ENCODE data around the gene ANKRD23. TPM values are rescaled to one million over a fixed set of nuclear protein-coding genes. Genes with fewer than 3 reads are reported as not detected.

The ANKRD23 gene
- total and polyA plus RNA-seq, 2 donors (not counting 1 experiment from before 2014, with no cell fraction given): 0.41 to 1.3 TPM

DNA sequence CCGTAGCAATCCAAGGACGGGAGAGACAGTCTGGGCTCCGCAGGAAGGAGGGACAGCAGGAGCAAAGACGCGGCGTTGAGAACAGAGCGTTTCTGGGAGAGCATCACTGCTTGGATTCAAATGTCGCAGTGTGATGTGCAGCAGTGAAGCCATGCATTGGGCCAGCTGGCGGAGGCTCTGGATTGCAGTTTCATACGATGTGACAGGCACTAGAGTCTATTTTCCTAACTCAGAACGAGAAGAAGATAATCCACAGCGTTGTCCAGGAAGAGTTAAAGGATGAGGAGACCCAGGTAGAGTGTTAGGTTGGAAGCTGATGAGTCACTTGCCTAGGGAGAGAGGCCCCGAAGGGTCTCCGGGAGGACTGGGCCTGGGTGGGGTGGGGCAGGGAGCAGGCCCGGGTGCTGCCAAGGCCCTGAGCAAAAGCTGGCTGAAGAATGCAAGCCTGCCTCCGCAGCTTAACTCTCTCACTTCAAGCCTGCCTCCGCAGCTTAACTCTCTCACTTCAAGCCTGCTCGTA, 43.7 kb upstream of the ANKRD23 start:
- no peak for TF ChIP-seq EZH2 (IDR thresholded peaks at IDR 0.05; ENCODE audit: low read length, missing control alignments)
- TF ChIP-seq, protein P1, sequence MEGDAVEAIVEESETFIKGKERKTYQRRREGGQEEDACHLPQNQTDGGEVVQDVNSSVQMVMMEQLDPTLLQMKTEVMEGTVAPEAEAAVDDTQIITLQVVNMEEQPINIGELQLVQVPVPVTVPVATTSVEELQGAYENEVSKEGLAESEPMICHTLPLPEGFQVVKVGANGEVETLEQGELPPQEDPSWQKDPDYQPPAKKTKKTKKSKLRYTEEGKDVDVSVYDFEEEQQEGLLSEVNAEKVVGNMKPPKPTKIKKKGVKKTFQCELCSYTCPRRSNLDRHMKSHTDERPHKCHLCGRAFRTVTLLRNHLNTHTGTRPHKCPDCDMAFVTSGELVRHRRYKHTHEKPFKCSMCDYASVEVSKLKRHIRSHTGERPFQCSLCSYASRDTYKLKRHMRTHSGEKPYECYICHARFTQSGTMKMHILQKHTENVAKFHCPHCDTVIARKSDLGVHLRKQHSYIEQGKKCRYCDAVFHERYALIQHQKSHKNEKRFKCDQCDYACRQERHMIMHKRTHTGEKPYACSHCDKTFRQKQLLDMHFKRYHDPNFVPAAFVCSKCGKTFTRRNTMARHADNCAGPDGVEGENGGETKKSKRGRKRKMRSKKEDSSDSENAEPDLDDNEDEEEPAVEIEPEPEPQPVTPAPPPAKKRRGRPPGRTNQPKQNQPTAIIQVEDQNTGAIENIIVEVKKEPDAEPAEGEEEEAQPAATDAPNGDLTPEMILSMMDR (conservative IDR thresholded peaks at IDR 0.05 in 1 of 2, IDR thresholded peaks at IDR 0.05 in 1 of 2; ENCODE audit: low read depth in 1 of 2, low read length in 2 of 2): no peak
- Histone ChIP-seq H3K27me3 (ENCODE audit: control insufficient read depth, insufficient read depth, low read length) (peaks cover 10% of the 10 kb centered on the region), H4K20me1 (ENCODE audit: control insufficient read depth, extremely low read depth, insufficient read depth, low read length) (no peaks in the 10 kb centered on the region), H3K36me3 (ENCODE audit: control insufficient read depth, insufficient read depth, low read length) (no peaks in the 10 kb centered on the region), H3K4me2 (ENCODE audit: extremely low read depth, insufficient read depth, low read length) (no peak overlapping the region), H3K27ac (ENCODE audit: insufficient read depth, low read length) (no peak overlapping the region), H3K9ac (ENCODE audit: insufficient read depth, low read length) (no peak overlapping the region), H3K9me3 (ENCODE audit: control insufficient read depth, insufficient read depth, low read depth, low read length) (no peaks in the 10 kb centered on the region), H3K79me2 (ENCODE audit: control insufficient read depth, insufficient read depth, low read length) (no peaks in the 10 kb centered on the region), H2AFZ (ENCODE audit: low read length) (peak overlapping the region; percentile 26), H3K4me3 (replicated peaks in 1 of 4; ENCODE audit: control extremely low read depth in 1 of 4, insufficient read depth in 1 of 4, low read depth in 3 of 4, low read length in 4 of 4) (no peak overlapping the region), H3K4me1 (ENCODE audit: control insufficient read depth, extremely low read depth, insufficient read depth, low read length) (peaks cover 5% of the 10 kb centered on the region)
- DNase-seq (ENCODE audit: low read depth in 2 of 2): peak in 1 of 2 donors; percentile 24

DNA sequence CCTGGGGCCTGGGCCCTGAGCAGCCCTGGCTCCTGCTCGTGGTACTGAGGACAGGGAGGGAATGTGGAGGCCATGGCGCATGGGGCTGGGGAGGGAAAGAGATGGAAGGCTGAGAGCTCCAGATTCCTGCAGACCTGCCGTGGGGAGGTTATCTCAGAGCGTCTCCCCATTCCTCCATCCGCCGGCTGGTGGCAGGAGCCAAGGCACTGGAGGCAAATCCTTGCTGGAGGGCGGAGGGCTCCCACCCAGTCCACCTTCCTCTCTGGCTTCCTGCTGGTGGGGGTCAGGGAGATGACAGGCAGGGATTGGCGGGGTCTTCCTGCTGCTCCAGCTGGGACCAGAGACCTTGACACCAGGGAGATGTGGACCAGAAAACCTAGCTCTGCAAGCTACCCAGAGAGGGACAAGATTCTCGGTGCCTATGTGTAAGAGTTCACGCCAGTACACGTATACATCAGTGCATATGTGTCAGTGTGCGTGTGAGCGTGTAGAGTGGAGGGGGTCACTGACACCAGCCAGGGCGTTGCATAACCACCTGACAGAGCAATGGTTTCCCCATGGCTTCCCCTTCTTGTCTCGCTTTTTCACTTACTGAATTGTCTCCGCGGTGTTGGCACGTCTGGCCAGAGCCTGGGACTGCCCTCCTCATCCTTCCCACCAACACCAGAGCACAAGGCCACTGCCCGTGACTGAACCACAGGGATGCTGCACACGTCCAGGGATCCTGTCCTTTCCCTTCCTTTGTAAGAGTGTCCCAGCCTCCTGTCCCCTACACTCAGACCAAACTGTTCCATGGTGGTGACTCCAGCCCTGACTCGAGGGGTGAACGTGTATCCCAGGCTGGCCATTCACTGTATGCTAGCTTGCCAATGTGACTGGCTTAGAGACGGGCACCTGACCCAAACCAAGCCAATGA, 41.9 kb upstream of the ANKRD23 start:
- Histone ChIP-seq H3K27me3 (ENCODE audit: control insufficient read depth, insufficient read depth, low read length) (peaks cover 12% of the 10 kb centered on the region), H3K9me3 (ENCODE audit: control insufficient read depth, insufficient read depth, low read depth, low read length) (no peaks in the 10 kb centered on the region), H3K4me2 (ENCODE audit: extremely low read depth, insufficient read depth, low read length) (no peak overlapping the region), H2AFZ (ENCODE audit: low read length) (no peak overlapping the region), H3K36me3 (ENCODE audit: control insufficient read depth, insufficient read depth, low read length) (no peaks in the 10 kb centered on the region), H3K9ac (ENCODE audit: insufficient read depth, low read length) (no peak overlapping the region), H3K4me1 (ENCODE audit: control insufficient read depth, extremely low read depth, insufficient read depth, low read length) (no peaks in the 10 kb centered on the region), H3K4me3 (replicated peaks in 1 of 4; ENCODE audit: control extremely low read depth in 1 of 4, insufficient read depth in 1 of 4, low read depth in 3 of 4, low read length in 4 of 4) (no peak overlapping the region), H3K79me2 (ENCODE audit: control insufficient read depth, insufficient read depth, low read length) (no peaks in the 10 kb centered on the region), H4K20me1 (ENCODE audit: control insufficient read depth, extremely low read depth, insufficient read depth, low read length) (no peaks in the 10 kb centered on the region), H3K27ac (ENCODE audit: insufficient read depth, low read length) (no peak overlapping the region)
- TF ChIP-seq EZH2 (IDR thresholded peaks at IDR 0.05; ENCODE audit: low read length, missing control alignments): no peak
- TF ChIP-seq, protein P1 (conservative IDR thresholded peaks at IDR 0.05 in 1 of 2, IDR thresholded peaks at IDR 0.05 in 1 of 2; ENCODE audit: low read depth in 1 of 2, low read length in 2 of 2): no peak
- DNase-seq (ENCODE audit: low read depth in 2 of 2): no peak

DNA sequence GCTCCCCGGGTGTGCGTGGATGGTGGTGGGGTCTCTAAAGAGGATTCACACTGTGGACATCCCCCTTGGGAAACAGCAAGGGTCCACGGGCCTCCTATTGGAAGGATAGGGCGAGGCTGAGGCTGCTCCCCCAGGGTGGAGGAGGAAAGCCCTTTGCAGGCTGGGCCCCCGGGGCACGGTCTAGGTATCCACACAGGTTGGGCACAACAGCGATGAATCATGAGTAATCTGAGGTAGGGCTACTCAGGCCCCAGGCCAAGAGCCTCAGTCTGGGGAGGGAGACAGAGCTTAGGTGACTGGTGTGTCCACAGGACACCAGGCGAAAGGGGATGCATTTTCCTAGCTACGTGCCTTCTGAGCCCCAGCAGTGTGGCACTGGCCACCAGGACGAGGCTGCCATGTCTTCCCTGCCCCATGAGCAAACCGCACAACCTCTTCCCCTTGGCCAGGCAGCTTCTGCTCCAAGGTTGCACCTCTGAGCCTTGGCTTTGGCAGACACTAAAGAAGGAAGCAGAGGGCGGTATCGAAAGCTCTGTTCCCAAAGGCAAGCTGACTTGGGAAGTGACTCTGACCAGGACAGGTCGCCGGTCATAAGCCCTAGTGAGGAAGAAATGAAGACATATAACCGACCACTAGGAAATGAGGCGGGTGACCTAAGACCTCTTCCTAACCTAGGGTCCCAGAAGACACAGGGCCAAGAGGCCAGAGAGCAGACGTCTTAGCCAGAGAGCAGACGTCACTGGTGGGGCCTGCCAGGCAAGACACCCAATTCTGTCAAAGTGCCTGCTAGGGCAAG, 40.7 kb upstream of the ANKRD23 start:
- no peaks in the 10 kb centered on the region for H3K79me2 ChIP-seq (ENCODE audit: control insufficient read depth, insufficient read depth, low read length)
- no peak overlapping the region for H2AFZ ChIP-seq (ENCODE audit: low read length)
- no peak overlapping the region for H3K4me3 ChIP-seq (replicated peaks in 1 of 4; ENCODE audit: control extremely low read depth in 1 of 4, insufficient read depth in 1 of 4, low read depth in 3 of 4, low read length in 4 of 4)
- H3K27me3 ChIP-seq (ENCODE audit: control insufficient read depth, insufficient read depth, low read length): peaks cover 12% of the 10 kb centered on the region
- H3K9ac ChIP-seq (ENCODE audit: insufficient read depth, low read length): no peak overlapping the region
- H3K27ac ChIP-seq (ENCODE audit: insufficient read depth, low read length): no peak overlapping the region
- H3K36me3 ChIP-seq (ENCODE audit: control insufficient read depth, insufficient read depth, low read length): no peaks in the 10 kb centered on the region
- no peak overlapping the region for H3K4me2 ChIP-seq (ENCODE audit: extremely low read depth, insufficient read depth, low read length)
- no peak for DNase-seq (ENCODE audit: low read depth in 2 of 2)
- no peaks in the 10 kb centered on the region for H3K9me3 ChIP-seq (ENCODE audit: control insufficient read depth, insufficient read depth, low read depth, low read length)
- TF ChIP-seq, protein P1 (conservative IDR thresholded peaks at IDR 0.05 in 1 of 2, IDR thresholded peaks at IDR 0.05 in 1 of 2; ENCODE audit: low read depth in 1 of 2, low read length in 2 of 2): no peak
- no peak for TF ChIP-seq EZH2 (IDR thresholded peaks at IDR 0.05; ENCODE audit: low read length, missing control alignments)
- no peaks in the 10 kb centered on the region for H3K4me1 ChIP-seq (ENCODE audit: control insufficient read depth, extremely low read depth, insufficient read depth, low read length)
- no peaks in the 10 kb centered on the region for H4K20me1 ChIP-seq (ENCODE audit: control insufficient read depth, extremely low read depth, insufficient read depth, low read length)
